ENCODE results near the gene LRP8. TPM values are rescaled to one million over a fixed set of nuclear protein-coding genes. Genes with fewer than 3 reads are reported as not detected.

The LRP8 gene
- total RNA-seq, 4 donors from 2014 or later: 4.5 to 33.8 (median 5.0) TPM

DNA sequence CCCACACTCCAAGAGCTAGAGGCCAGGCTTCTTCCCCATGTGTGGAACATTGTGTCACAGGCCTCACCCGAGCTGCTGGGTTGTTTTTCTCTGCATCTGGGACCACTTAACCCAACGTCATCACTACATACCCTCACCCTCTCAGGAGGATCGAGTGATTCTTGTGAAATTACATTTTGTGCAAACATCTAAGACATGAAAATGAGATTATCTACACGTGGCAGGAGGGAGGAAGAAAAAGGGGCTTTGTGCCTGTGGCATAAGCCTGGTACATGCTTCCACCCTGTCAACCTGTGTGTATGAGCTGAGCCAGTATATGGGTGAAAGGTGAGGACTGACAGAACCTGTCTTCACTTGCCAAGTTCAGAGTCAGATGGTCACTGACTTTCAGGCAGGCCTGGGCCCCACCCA lies 129.6 kb downstream of the LRP8 start:
- Histone ChIP-seq H3K4me1 (peaks cover 0 to 24% (median 3%) of the 10 kb centered on the region in 4 donors), H3K27me3 (no peaks in the 10 kb centered on the region), H3K9me3 (no peaks in the 10 kb centered on the region), H3K4me3 (peak overlapping the region in 2 of 4 donors; percentile 78 to 97), H3K27ac (peak overlapping the region; percentile 95 to 100 (median 100)), H3K36me3 (peaks cover 0 to 28% (median 0%) of the 10 kb centered on the region in 3 donors)
- TF ChIP-seq POLR2A (IDR thresholded peaks at IDR 0.05): peak in 1 of 2 donors; percentile 56
- no peak for TF ChIP-seq CTCF (IDR thresholded peaks at IDR 0.05)
- peak in 1 of 3 donors; percentile 70 for DNase-seq

DNA sequence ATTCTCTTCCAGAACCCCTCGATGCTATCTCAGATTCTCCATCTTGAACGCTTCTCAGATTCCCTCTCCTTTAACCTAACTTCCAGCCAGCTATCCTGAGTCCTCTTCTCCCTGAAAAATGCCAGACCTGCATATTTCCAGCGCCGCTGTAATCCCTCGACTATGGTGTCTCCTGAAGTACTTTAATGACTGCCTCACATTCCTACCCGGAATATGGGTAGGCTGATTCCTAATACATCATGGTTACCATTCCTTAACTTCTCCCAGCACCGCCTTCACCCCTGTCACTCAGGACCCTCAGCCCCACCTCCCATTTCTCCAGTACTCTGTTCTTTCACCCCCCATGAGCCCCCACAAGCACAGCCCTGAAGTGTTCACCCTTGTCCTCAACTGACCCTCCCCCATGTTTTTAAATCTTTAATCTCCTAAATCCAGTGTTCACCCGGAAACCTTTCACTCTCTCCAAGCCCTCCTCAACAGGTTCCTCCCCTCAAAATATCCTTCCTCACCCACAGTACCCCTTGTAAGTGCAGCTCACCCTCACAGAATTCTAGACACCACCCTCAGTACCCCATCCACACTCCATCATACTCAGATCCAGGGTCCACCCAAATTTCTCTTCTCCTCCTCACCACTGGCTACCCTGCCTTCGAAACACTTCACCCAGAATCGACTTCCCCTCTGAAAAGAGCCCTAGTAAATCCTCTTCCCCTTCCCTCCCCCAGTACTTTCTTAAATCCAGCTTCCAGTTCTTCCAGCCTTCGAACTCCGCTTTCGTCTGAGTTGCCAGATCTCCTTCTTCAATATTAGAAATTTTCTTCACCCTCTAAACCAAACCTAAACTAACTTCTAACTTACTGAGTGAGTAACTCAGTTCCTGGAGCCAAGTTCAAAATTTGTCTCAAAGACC lies 130.3 kb downstream of the LRP8 start:
- Histone ChIP-seq H3K9me3 (no peaks in the 10 kb centered on the region), H3K4me3 (peak overlapping the region; percentile 78 to 99 (median 97)), H3K27ac (peak overlapping the region; percentile 95 to 100 (median 100)), H3K4me1 (peaks cover 0 to 24% (median 3%) of the 10 kb centered on the region in 4 donors), H3K27me3 (no peaks in the 10 kb centered on the region), H3K36me3 (peaks cover 0 to 21% (median 0%) of the 10 kb centered on the region in 3 donors)
- DNase-seq: no peak
- no peak for TF ChIP-seq POLR2A (IDR thresholded peaks at IDR 0.05)
- no peak for TF ChIP-seq CTCF (IDR thresholded peaks at IDR 0.05)

GRCh38 chr1:53196485-53197290 lies 131.2 kb downstream of the LRP8 start, which contains the start of gene CPT2:
CPT2 (plus strand) TSS chr1:53196824; CDS start chr1:53196944, 120 bp downstream.
- H3K9me3 ChIP-seq: no peaks in the 10 kb centered on the region
- no peaks in the 10 kb centered on the region for H3K27me3 ChIP-seq
- H3K4me1 ChIP-seq: peaks cover 0 to 24% (median 3%) of the 10 kb centered on the region in 4 donors
- H3K4me3 ChIP-seq: peak within 1 kb of the TSS; percentile 78 to 99 (median 97)
- peaks cover 0 to 12% (median 0%) of the 10 kb centered on the region in 3 donors for H3K36me3 ChIP-seq
- peak; percentile 92 to 97 (median 94) for DNase-seq
- H3K27ac ChIP-seq: peak within 1 kb of the TSS; percentile 95 to 100 (median 100)
- TF ChIP-seq POLR2A (IDR thresholded peaks at IDR 0.05) (peak; percentile 90 to 96), CTCF (IDR thresholded peaks at IDR 0.05) (peak in 3 of 6 experiments; percentile 11 to 24 (median 18))

- H3K4me1 ChIP-seq: peaks cover 0 to 24% (median 3%) of the 10 kb centered on the region in 4 donors
- peaks cover 0 to 6% (median 0%) of the 10 kb centered on the region in 3 donors for H3K36me3 ChIP-seq
- H3K9me3 ChIP-seq: no peaks in the 10 kb centered on the region
- DNase-seq: peak in 1 of 3 donors; percentile 70
- H3K27ac ChIP-seq: peak overlapping the region; percentile 95 to 100 (median 100)
- H3K4me3 ChIP-seq: peak overlapping the region; percentile 78 to 99 (median 97)
- TF ChIP-seq POLR2A (IDR thresholded peaks at IDR 0.05) (no peak), CTCF (IDR thresholded peaks at IDR 0.05) (no peak)
- H3K27me3 ChIP-seq: no peaks in the 10 kb centered on the region
These were observed 131.8 kb downstream of the LRP8 start for GRCh38 chr1:53196017-53196484.
